Measurements from ENCODE around the gene ZNF582. TPM values are rescaled to one million over a fixed set of nuclear protein-coding genes. Genes with fewer than 3 reads are reported as not detected.

Gene ZNF582
- total and polyA plus RNA-seq, 12 donors, result 3.6 to 9.7 (median 7.0) TPM

DNA sequence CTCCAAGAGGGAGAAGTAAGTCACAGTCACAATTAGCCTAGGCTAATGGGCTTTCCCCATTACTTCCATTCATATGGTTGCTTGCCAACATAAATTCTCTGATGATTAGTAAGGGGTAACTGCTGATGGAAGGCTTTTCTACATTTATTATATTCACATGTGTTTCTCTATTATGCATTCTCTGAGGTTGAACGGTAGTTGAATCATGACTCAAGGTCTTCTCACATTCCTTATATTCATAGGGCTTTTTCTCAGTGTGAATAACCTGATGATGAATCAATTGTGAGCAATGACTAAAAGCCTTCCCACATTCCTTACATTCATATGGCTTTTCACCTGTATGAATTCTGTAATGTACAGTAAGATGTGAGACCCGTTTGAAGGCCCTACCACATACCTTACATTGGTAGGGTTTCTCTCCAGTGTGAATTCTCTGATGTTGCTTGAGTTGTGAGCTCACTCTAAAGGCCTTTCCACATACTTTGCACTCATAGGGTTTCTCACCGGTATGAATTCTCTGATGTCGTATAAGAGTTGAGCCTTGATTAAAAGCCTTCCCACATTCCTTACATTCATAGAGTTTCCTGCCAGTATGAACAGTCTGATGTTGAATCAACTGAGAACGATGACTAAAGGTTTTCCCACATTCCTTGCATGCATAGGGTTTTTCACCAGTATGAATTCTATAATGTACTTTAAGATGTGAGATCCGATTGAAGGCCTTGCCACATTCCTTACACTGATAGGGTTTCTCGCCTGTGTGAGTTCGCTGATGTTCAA, 9.3 kb downstream of the ZNF582 start:
- no peak for DNase-seq
- peaks cover 0 to 17% of the 10 kb centered on the region in 2 donors for H3K36me3 ChIP-seq (replicated peaks in 1 of 2)

GRCh38 chr19:56377105-56377924, 16.0 kb downstream of the ZNF582 start:
- Histone ChIP-seq H3K36me3 (replicated peaks in 1 of 2) (peaks cover 0 to 35% of the 10 kb centered on the region in 2 donors), H3K4me1 (replicated peaks in 1 of 2) (no peaks in the 10 kb centered on the region), H3K27ac (no peak overlapping the region), H3K27me3 (no peaks in the 10 kb centered on the region), H3K4me3 (no peak overlapping the region), H3K9me3 (replicated peaks in 1 of 3) (peaks cover 0 to 32% (median 0%) of the 10 kb centered on the region in 3 donors)
- intact Hi-C loops (cut with DNase I), result no loop called here
- TF ChIP-seq, protein P1, sequence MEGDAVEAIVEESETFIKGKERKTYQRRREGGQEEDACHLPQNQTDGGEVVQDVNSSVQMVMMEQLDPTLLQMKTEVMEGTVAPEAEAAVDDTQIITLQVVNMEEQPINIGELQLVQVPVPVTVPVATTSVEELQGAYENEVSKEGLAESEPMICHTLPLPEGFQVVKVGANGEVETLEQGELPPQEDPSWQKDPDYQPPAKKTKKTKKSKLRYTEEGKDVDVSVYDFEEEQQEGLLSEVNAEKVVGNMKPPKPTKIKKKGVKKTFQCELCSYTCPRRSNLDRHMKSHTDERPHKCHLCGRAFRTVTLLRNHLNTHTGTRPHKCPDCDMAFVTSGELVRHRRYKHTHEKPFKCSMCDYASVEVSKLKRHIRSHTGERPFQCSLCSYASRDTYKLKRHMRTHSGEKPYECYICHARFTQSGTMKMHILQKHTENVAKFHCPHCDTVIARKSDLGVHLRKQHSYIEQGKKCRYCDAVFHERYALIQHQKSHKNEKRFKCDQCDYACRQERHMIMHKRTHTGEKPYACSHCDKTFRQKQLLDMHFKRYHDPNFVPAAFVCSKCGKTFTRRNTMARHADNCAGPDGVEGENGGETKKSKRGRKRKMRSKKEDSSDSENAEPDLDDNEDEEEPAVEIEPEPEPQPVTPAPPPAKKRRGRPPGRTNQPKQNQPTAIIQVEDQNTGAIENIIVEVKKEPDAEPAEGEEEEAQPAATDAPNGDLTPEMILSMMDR (IDR thresholded peaks at IDR 0.05), result no peak
- no peak for TF ChIP-seq POLR2A (IDR thresholded peaks at IDR 0.05)
- WGBS, 4 donors, result 88 to 95% (median 92%) methylated on average over 11 of the region's 11 CpGs
- no peak for DNase-seq

More for the DNA sequence above, 9.3 kb downstream of the ZNF582 start:
- peaks cover 0 to 11% (median 0%) of the 10 kb centered on the region in 3 donors for H3K9me3 ChIP-seq (replicated peaks in 1 of 3)
- TF ChIP-seq POLR2A (IDR thresholded peaks at IDR 0.05), result no peak
- TF ChIP-seq, protein P1 (IDR thresholded peaks at IDR 0.05), result no peak
- no peak overlapping the region for H3K27ac ChIP-seq
- no peaks in the 10 kb centered on the region for H3K27me3 ChIP-seq
- no peak overlapping the region for H3K4me3 ChIP-seq
- H3K4me1 ChIP-seq (replicated peaks in 1 of 2), result no peaks in the 10 kb centered on the region
- 90 to 94% (median 93%) methylated on average over 8 of the region's 8 CpGs for WGBS, 4 donors
- intact Hi-C loops (cut with DNase I), result no loop called here

DNA sequence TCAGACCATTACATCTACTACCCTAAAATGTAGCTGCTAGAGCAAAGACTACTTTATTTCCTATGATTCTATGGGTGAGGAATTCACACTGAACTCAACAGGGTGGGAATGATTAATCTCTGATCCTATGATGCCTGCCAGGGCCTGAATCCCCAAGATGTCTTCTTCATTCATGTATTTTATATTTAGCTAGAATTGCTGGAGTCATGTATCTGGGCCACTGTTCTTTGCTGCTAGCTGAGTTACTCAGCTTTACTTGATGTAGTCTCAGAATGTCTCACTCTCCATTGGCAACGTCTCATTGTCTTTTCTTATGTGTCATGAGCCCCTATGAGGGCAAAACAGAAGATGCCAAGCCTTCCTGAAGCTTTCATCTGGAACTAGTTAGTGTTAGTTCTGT, 21.1 kb downstream of the ZNF582 start:
- intact Hi-C loops (cut with DNase I), result no loop called here
- H3K27me3 ChIP-seq, result no peaks in the 10 kb centered on the region
- peaks cover 0 to 35% of the 10 kb centered on the region in 2 donors for H3K36me3 ChIP-seq (replicated peaks in 1 of 2)
- no peak overlapping the region for H3K27ac ChIP-seq
- peaks cover 0 to 9% (median 0%) of the 10 kb centered on the region in 3 donors for H3K9me3 ChIP-seq (replicated peaks in 1 of 3)
- H3K4me3 ChIP-seq, result no peak overlapping the region
- no peak for DNase-seq
- TF ChIP-seq, protein P1 (IDR thresholded peaks at IDR 0.05), result no peak
- TF ChIP-seq POLR2A (IDR thresholded peaks at IDR 0.05), result no peak
- WGBS, 4 donors, result 85 to 100% (median 92%) methylated on average over 1 of the region's 1 CpG
- H3K4me1 ChIP-seq (replicated peaks in 1 of 2), result peaks cover 6 to 14% of the 10 kb centered on the region in 2 donors

Data from adrenal gland (tissue), 12 donors.